Vagina (tissue), 2 donors: ENCODE results near the gene PLCB1. TPM values are rescaled to one million over a fixed set of nuclear protein-coding genes. Genes with fewer than 3 reads are reported as not detected.

Source experiments
- DNase-seq, 2 donors: peaks; one replicate each; pipeline ENCODE4 v3.0.0-alpha.2; 2017; ENCODE audit errors: extremely low spot score in 2 of 2
- H3K27ac ChIP-seq: fragments of 200-600 bp; sonication (generic); one replicate; pipeline ENCODE4 v1.5.1; 2019
- H3K27me3 ChIP-seq: fragments of 200-600 bp; sonication (generic); one replicate; pipeline ENCODE4 v1.5.1; 2019
- H3K36me3 ChIP-seq, 2 donors: fragments of 200-600 bp; sonication (generic); one replicate each; pipeline ENCODE4 v1.5.1; 2017 to 2019
- H3K4me1 ChIP-seq: fragments of 200-600 bp; sonication (generic); one replicate; pipeline ENCODE4 v1.5.1; 2019
- H3K4me3 ChIP-seq, 2 donors: fragments of 200-600 bp; sonication (generic); 1 replicate in 1 of 2; 2 replicates in 1 of 2; pipeline ENCODE4 v1.5.1; 2016 to 2019
- H3K9me3 ChIP-seq: fragments of 200-600 bp; sonication (generic); one replicate; pipeline ENCODE4 v1.5.1; 2019
- CTCF ChIP-seq, 3 experiments: fragments of 450-650 bp in 2 of 3; fragments of 200-600 bp in 1 of 3; sonication (generic) in 1 of 3; IDR thresholded peaks; one replicate each; pipeline ENCODE4 v1.5.1; 2017 to 2019; ENCODE audit warnings: antibody characterized with exemption in 3 of 3, mild to moderate bottlenecking in 2 of 3, moderate library complexity in 2 of 3
- POLR2A ChIP-seq, 2 donors: fragments of 450-650 bp; IDR thresholded peaks; one replicate each; pipeline ENCODE4 v1.6.1; 2017; ENCODE audit warnings: antibody characterized with exemption in 2 of 2, mild to moderate bottlenecking in 2 of 2, moderate library complexity in 2 of 2
- POLR2AphosphoS5 ChIP-seq, 2 donors: sonication (generic); formaldehyde crosslinking; IDR thresholded peaks; one replicate each; pipeline ENCODE4 v1.9.0; 2017; ENCODE audit warnings: antibody characterized with exemption in 2 of 2, mild to moderate bottlenecking in 2 of 2, low read depth in 1 of 2; ENCODE audit not compliant: insufficient read depth in 1 of 2
- intact Hi-C: fragments of 100-400 bp; cut with DNase I; formaldehyde crosslinking; loops from one replicate; pipeline ENCODE4 v1.15.1; 2023
- total RNA-seq: library from RNA; depleted of rRNA; stranded (reverse); fragments of >200 nt; gene quantifications from one replicate; pipeline ENCODE4 v1.2.3, GENCODE V29; 2016

Gene PLCB1
- total RNA-seq, 1 donor from 2014 or later, result 32.4 TPM

DNA sequence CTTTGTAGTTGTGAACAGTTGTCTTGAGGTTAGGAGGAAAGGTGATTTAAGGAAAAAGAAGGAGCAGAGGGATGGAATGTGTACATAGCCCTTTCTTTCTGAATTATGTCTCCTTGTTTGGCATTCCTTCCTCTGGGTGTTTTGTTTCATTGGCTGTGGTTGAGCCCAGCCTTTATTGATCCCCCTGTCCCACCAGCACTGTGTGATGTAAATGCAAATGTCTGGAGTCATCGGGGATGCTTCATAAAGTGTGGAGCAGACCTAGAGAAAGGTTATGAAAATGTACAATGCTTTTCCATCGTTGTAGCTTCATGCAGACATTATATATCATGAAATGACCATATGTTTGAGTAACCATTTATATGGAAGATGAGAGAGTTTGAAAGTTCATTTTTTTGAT lies 164.5 kb downstream of the PLCB1 start:
- no peaks in the 10 kb centered on the region for H3K27me3 ChIP-seq
- H3K36me3 ChIP-seq, result no peaks in the 10 kb centered on the region
- H3K27ac ChIP-seq, result no peak overlapping the region
- no peaks in the 10 kb centered on the region for H3K9me3 ChIP-seq
- no peak for TF ChIP-seq CTCF (IDR thresholded peaks at IDR 0.05)
- no peak for TF ChIP-seq POLR2AphosphoS5 (IDR thresholded peaks at IDR 0.05; ENCODE audit: insufficient read depth in 1 of 2, low read depth in 1 of 2)
- TF ChIP-seq POLR2A (IDR thresholded peaks at IDR 0.05), result no peak
- H3K4me3 ChIP-seq, result no peak overlapping the region
- intact Hi-C loops, result no loop called here
- H3K4me1 ChIP-seq, result no peaks in the 10 kb centered on the region
- no peak for DNase-seq

GRCh38 chr20:8298426-8299043 lies 166.5 kb downstream of the PLCB1 start:
- H3K9me3 ChIP-seq, result no peaks in the 10 kb centered on the region
- intact Hi-C loops, result no loop called here
- DNase-seq, result no peak

GRCh38 chr20:8299921-8300320 lies 167.9 kb downstream of the PLCB1 start:
- TF ChIP-seq CTCF (IDR thresholded peaks at IDR 0.05) (no peak), POLR2A (IDR thresholded peaks at IDR 0.05) (no peak), POLR2AphosphoS5 (IDR thresholded peaks at IDR 0.05; ENCODE audit: insufficient read depth in 1 of 2, low read depth in 1 of 2) (no peak)
- no peak overlapping the region for H3K27ac ChIP-seq
- intact Hi-C loops, result no loop called here
- no peak for DNase-seq
- H3K4me3 ChIP-seq, result no peak overlapping the region
- no peaks in the 10 kb centered on the region for H3K36me3 ChIP-seq
- no peaks in the 10 kb centered on the region for H3K4me1 ChIP-seq
- no peaks in the 10 kb centered on the region for H3K27me3 ChIP-seq
- H3K9me3 ChIP-seq, result no peaks in the 10 kb centered on the region

More at GRCh38 chr20:8298426-8299043, 166.5 kb downstream of the PLCB1 start:
- no peaks in the 10 kb centered on the region for H3K4me1 ChIP-seq
- no peak overlapping the region for H3K27ac ChIP-seq
- no peaks in the 10 kb centered on the region for H3K27me3 ChIP-seq
- no peaks in the 10 kb centered on the region for H3K36me3 ChIP-seq
- H3K4me3 ChIP-seq, result no peak overlapping the region
- TF ChIP-seq POLR2AphosphoS5 (IDR thresholded peaks at IDR 0.05; ENCODE audit: insufficient read depth in 1 of 2, low read depth in 1 of 2) (no peak), CTCF (IDR thresholded peaks at IDR 0.05) (no peak), POLR2A (IDR thresholded peaks at IDR 0.05) (no peak)

DNA sequence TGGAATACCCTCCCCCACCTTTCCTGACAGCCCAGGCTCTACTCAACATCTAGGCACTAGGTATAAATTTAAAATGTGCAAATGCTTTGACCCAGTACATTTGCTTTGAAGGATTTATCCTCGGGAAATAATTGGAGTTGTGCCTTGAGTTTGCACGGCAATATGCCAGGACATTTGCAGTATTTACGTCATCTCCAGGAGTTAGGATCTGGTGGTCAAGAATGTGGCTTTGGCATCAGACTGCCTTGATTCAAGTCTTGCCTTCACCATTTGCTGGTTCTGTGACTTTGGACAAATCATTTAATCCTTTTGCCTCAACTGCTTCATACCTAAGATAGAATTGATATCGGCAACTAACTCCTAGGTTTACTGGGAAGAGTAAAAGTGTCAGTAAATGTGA lies 169.6 kb downstream of the PLCB1 start:
- intact Hi-C loops, result no loop called here
- no peak for DNase-seq
- H3K4me1 ChIP-seq, result no peaks in the 10 kb centered on the region
- TF ChIP-seq POLR2A (IDR thresholded peaks at IDR 0.05) (no peak), POLR2AphosphoS5 (IDR thresholded peaks at IDR 0.05; ENCODE audit: insufficient read depth in 1 of 2, low read depth in 1 of 2) (no peak), CTCF (IDR thresholded peaks at IDR 0.05) (no peak)
- no peak overlapping the region for H3K27ac ChIP-seq
- no peaks in the 10 kb centered on the region for H3K27me3 ChIP-seq
- no peaks in the 10 kb centered on the region for H3K9me3 ChIP-seq
- no peak overlapping the region for H3K4me3 ChIP-seq
- H3K36me3 ChIP-seq, result no peaks in the 10 kb centered on the region

- no peaks in the 10 kb centered on the region for H3K4me1 ChIP-seq
- no peaks in the 10 kb centered on the region for H3K27me3 ChIP-seq
- intact Hi-C loops, result no loop called here
- no peaks in the 10 kb centered on the region for H3K36me3 ChIP-seq
- no peak overlapping the region for H3K4me3 ChIP-seq
- DNase-seq, result no peak
- H3K9me3 ChIP-seq, result no peaks in the 10 kb centered on the region
- no peak for TF ChIP-seq POLR2A (IDR thresholded peaks at IDR 0.05)
- no peak for TF ChIP-seq CTCF (IDR thresholded peaks at IDR 0.05)
- TF ChIP-seq POLR2AphosphoS5 (IDR thresholded peaks at IDR 0.05; ENCODE audit: insufficient read depth in 1 of 2, low read depth in 1 of 2), result no peak
- no peak overlapping the region for H3K27ac ChIP-seq
Measured at GRCh38 chr20:8303651-8304050, 171.6 kb downstream of the PLCB1 start.
